Astrocyte of the cerebellum (primary cell): Measurements from ENCODE around the gene CHN2.

Experiments
- DNase-seq: peaks from one replicate; pipeline ENCODE4 v3.0.0-alpha.2; 2011; ENCODE audit warnings: low read depth
- H3K4me3 ChIP-seq: 2 replicates; pipeline ENCODE4 v1.5.1; 2011; ENCODE audit warnings: mild to moderate bottlenecking, low read depth, low read length, moderate library complexity
- CTCF ChIP-seq: IDR thresholded peaks from 2 replicates; pipeline ENCODE4 v1.5.1; 2012; ENCODE audit warnings: low read length, low read depth, moderate library complexity, mild to moderate bottlenecking; ENCODE audit errors: missing control alignments
- in situ Hi-C: cut with HindIII; loops from 2 replicates; pipeline ENCODE4 v1.10.0; 2017; ENCODE audit warnings: low sequenced_read_pairs

CHN2 gene

GRCh38 chr7:29275493-29275892 lies 80.9 kb downstream of the CHN2 start:
- in situ Hi-C loops, result no loop called here
- no peak overlapping the region for H3K4me3 ChIP-seq
- no peak for TF ChIP-seq CTCF
- DNase-seq, result no peak

DNA sequence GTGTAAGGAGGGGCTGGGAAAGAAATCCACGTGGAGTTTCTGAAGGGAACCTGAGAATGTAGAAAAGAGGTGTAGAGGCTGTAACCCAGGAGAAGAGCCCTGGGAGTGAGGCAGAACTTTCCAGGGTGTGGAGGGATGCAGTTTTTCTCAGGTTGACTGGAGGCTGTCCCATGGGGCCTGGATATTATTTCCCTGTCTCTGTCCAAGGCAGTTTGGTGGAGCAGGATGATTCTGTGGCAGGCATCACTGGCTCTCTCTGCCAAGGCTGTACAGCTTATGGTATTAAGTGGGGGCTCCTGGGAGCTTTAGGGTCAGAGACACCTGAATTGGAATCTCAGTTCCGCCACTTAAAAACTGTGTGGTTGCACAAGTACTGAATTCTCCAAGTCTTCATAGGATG lies 81.6 kb downstream of the CHN2 start:
- no peak for DNase-seq
- in situ Hi-C loops, result no loop called here
- no peak for TF ChIP-seq CTCF
- H3K4me3 ChIP-seq, result no peak overlapping the region

DNA sequence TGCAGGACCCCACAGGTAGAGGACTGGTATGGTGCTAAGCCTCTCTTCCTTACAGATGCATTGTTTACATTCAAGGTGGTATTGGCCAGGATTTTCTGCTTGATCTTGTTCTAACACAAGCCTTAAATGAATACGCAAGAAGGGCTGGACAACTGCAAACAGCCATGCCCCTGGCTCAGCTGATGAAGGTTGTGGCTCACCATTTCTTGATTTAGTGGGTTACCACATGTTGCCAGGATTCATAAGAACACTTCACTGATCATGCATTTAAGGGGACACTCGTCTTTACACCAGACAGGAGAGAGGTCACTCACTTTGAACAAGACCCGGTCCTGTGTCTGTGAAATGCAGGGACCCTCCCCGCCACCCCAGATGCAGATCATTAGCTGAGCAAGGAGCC lies 82.2 kb downstream of the CHN2 start:
- no peak for TF ChIP-seq CTCF
- in situ Hi-C loops, result no loop called here
- no peak for DNase-seq
- H3K4me3 ChIP-seq, result no peak overlapping the region

GRCh38 chr7:29277436-29278215 lies 83.1 kb downstream of the CHN2 start:
- in situ Hi-C loops, result no loop called here
- no peak for TF ChIP-seq CTCF
- no peak overlapping the region for H3K4me3 ChIP-seq
- DNase-seq, result no peak

DNA sequence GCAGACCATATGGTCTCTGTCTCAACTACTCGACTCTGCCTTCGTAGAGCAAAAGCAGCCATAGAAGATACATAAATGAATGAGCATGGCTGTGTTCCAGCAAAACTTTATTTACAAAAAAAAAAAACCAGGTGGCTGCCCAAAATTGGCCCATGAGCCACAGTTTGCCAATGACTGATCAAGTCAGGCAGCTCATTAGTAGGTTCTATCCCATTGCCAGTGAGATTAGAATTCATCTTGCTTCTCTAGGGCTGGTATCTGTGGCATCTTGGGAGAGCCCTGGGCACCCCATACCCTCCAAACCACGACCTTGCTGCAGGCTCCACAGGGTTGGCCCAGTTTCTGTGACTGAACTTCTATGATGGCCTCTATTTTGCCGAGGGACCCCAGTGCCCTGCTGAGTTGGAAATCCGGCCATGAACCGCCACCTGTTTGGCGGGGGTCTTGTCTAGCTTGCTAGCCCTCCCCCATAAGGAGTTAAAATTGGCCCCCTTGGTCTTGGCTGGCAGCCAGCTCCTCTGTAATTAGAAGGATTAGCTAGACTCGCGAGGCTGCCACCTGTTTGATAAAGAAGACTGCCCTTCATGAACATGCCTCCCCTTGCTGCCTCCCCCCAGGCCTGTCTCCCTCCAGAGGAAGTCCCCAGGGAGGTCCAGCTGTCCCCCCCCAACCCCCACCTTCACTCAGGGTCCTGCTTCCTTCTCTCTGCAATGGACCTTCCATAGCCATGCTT lies 83.9 kb downstream of the CHN2 start:
- no peak for DNase-seq
- no peak for TF ChIP-seq CTCF
- no peak overlapping the region for H3K4me3 ChIP-seq
- in situ Hi-C loops, result no loop called here

DNA sequence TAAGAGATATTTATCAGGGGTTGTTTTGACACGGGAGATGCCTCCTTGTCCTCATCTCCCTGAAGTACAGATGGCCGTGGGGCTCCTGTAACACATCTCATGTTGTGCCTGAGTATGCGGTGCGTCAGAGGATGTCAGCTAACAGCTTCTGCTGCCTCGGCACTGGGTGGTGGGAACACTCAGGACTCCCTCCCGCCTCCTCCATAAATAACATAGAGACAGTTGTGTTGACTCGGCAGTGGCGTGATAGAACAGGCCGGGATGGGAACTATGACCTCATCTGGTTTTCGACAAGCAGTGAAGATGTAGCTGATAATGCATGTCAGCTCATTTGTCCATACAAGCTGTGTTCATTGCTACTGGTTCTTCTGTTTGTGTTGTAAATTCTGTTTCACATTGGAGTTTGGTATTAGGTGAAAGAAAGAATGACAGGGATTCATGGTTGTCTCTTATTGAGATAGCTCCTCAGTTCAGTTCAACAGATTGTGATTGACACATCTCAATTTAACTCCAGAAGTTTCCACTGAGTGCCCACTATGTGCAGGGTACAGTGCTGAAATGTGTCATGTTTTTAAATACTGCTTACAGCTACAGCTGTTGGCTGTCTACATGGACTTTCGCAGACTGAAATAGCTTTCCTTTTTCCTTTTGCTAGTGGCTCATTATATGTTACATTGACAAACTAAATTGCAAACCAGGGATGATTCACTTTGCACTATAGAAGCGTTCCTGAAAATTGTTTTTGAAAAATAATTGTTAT lies 87.4 kb downstream of the CHN2 start:
- H3K4me3 ChIP-seq, result no peak overlapping the region
- in situ Hi-C loops, result no loop called here
- no peak for TF ChIP-seq CTCF

More for the DNA sequence above, 87.4 kb downstream of the CHN2 start:
- DNase-seq, result no peak
